ENCODE results near the gene TENM4. TPM values are rescaled to one million over a fixed set of nuclear protein-coding genes. Genes with fewer than 3 reads are reported as not detected.

Gene TENM4
- total and polyA plus RNA-seq, 4 donors = 0.02 to 0.33 (median 0.14) TPM

GRCh38 chr11:79201677-79202347 lies 239.0 kb downstream of the TENM4 start:
- WGBS = 65% methylated on average over 3 of the region's 3 CpGs
- Histone ChIP-seq H3K36me3 (ENCODE audit: control insufficient read depth in 4 of 4, insufficient read depth in 3 of 4, low read depth in 1 of 4, low read length in 3 of 4) (no peaks in the 10 kb centered on the region), H3K4me3 (ENCODE audit: low read depth in 1 of 3, low read length in 3 of 3) (no peak overlapping the region), H3K9ac (ENCODE audit: low read depth in 1 of 2, low read length in 2 of 2) (no peak overlapping the region), H3K27ac (ENCODE audit: low read depth in 1 of 2, low read length in 2 of 2) (no peak overlapping the region), H3K4me1 (ENCODE audit: control insufficient read depth in 4 of 4, insufficient read depth in 4 of 4, low read length in 3 of 4) (no peaks in the 10 kb centered on the region), H3K27me3 (ENCODE audit: control insufficient read depth in 4 of 4, insufficient read depth in 4 of 4, low read length in 3 of 4) (no peaks in the 10 kb centered on the region), H3K9me3 (ENCODE audit: control insufficient read depth in 4 of 4, low read length in 3 of 4) (no peaks in the 10 kb centered on the region)
- no peak for DNase-seq (ENCODE audit: low spot score)
- TF ChIP-seq HNF4A (conservative IDR thresholded peaks at IDR 0.05) = no peak
- no peak for TF ChIP-seq FOXA2 (IDR thresholded peaks at IDR 0.05)
- no peak for TF ChIP-seq MAX (IDR thresholded peaks at IDR 0.05)
- no peak for TF ChIP-seq SP1 (IDR thresholded peaks at IDR 0.05)
- TF ChIP-seq YY1 (IDR thresholded peaks at IDR 0.05) = no peak
- TF ChIP-seq ZBTB33 (IDR thresholded peaks at IDR 0.05) = no peak
- TF ChIP-seq RXRA (IDR thresholded peaks at IDR 0.05) = no peak
- no peak for TF ChIP-seq TAF1 (conservative IDR thresholded peaks at IDR 0.05)
- TF ChIP-seq REST (IDR thresholded peaks at IDR 0.05) = no peak
- no peak for TF ChIP-seq NR2F2 (IDR thresholded peaks at IDR 0.05)
- no peak for TF ChIP-seq FOXA1 (IDR thresholded peaks at IDR 0.05)
- TF ChIP-seq CTCF (IDR thresholded peaks at IDR 0.05; ENCODE audit: low read depth, low read length, missing input control) = no peak
- no peak for TF ChIP-seq GABPA (IDR thresholded peaks at IDR 0.05 in 1 of 2, conservative IDR thresholded peaks at IDR 0.05 in 1 of 2)

GRCh38 chr11:79200398-79201070 lies 240.3 kb downstream of the TENM4 start:
- H3K4me1 ChIP-seq (ENCODE audit: control insufficient read depth in 4 of 4, insufficient read depth in 4 of 4, low read length in 3 of 4) = no peaks in the 10 kb centered on the region
- H3K9me3 ChIP-seq (ENCODE audit: control insufficient read depth in 4 of 4, low read length in 3 of 4) = no peaks in the 10 kb centered on the region
- no peak overlapping the region for H3K4me3 ChIP-seq (ENCODE audit: low read depth in 1 of 3, low read length in 3 of 3)
- 74% methylated on average over 5 of the region's 5 CpGs for WGBS
- no peak overlapping the region for H3K27ac ChIP-seq (ENCODE audit: low read depth in 1 of 2, low read length in 2 of 2)
- no peaks in the 10 kb centered on the region for H3K36me3 ChIP-seq (ENCODE audit: control insufficient read depth in 4 of 4, insufficient read depth in 3 of 4, low read depth in 1 of 4, low read length in 3 of 4)
- no peaks in the 10 kb centered on the region for H3K27me3 ChIP-seq (ENCODE audit: control insufficient read depth in 4 of 4, insufficient read depth in 4 of 4, low read length in 3 of 4)
- no peak for DNase-seq (ENCODE audit: low spot score)
- H3K9ac ChIP-seq (ENCODE audit: low read depth in 1 of 2, low read length in 2 of 2) = no peak overlapping the region
- TF ChIP-seq CTCF (IDR thresholded peaks at IDR 0.05; ENCODE audit: low read depth, low read length, missing input control) = no peak
- no peak for TF ChIP-seq FOXA2 (IDR thresholded peaks at IDR 0.05)
- no peak for TF ChIP-seq REST (IDR thresholded peaks at IDR 0.05)
- no peak for TF ChIP-seq ATF3 (IDR thresholded peaks at IDR 0.05)
